ENCODE measurements around the gene ZSWIM3.
A peak's percentile ranks its signal among the peaks of the same experiment; 100 is the strongest.

The ZSWIM3 gene

GRCh38 chr20:45833883-45834796 lies 23.3 kb upstream of the ZSWIM3 start:
- TF ChIP-seq ZNF8 (CRISPR knock-in tag; IDR thresholded peaks at IDR 0.05) (0 out of 2 replicates have a peak, but pooled peaks have one; percentile 3), ZFP3 (CRISPR knock-in tag; IDR thresholded peaks at IDR 0.05) (0 out of 2 replicates have a peak, but pooled peaks have one; percentile 33), ZNF70 (CRISPR knock-in tag; IDR thresholded peaks at IDR 0.05) (0 out of 2 replicates have a peak, but pooled peaks have one; percentile 5), CSDC2 (CRISPR knock-in tag; IDR thresholded peaks at IDR 0.05) (no peak)

DNA sequence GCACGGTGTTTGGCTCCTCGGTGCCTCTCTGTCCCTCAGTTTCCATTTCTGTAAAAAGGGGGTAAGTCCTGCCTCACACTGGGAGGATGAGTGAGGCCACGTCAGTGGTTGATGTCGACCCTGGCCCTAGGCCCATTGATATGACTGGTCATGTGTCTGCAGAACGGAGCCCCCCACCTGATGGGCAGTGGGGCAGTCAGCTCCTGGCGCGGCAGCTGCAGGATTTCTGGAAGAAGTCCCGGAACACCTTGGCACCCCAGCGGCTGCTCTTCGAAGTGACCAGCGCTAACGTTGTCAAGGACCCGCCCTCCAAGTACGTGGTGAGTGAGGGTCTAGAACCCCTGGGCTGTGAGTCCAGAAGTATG lies 22.6 kb upstream of the ZSWIM3 start:
- ATAC-seq = no peak
- TF ChIP-seq RARB (CRISPR knock-in tag; IDR thresholded peaks at IDR 0.05) (no peak), ISL1 (CRISPR knock-in tag; IDR thresholded peaks at IDR 0.05) (no peak), ZC3H10 (CRISPR knock-in tag; IDR thresholded peaks at IDR 0.05) (no peak), SNAI2 (CRISPR knock-in tag; IDR thresholded peaks at IDR 0.05) (no peak), ARNTL (CRISPR knock-in tag; IDR thresholded peaks at IDR 0.05; ENCODE audit: borderline replicate concordance, low read depth) (no peak), ZFP3 (CRISPR knock-in tag; IDR thresholded peaks at IDR 0.05) (no peak), ZNF70 (CRISPR knock-in tag; IDR thresholded peaks at IDR 0.05) (no peak), OSR1 (CRISPR knock-in tag; IDR thresholded peaks at IDR 0.05) (no peak), ZNF8 (CRISPR knock-in tag; IDR thresholded peaks at IDR 0.05) (no peak), GLIS3 (CRISPR knock-in tag; IDR thresholded peaks at IDR 0.05) (no peak), TOX (CRISPR knock-in tag; IDR thresholded peaks at IDR 0.05; ENCODE audit: borderline replicate concordance) (no peak), TCF4 (CRISPR knock-in tag; IDR thresholded peaks at IDR 0.05; ENCODE audit: borderline replicate concordance) (no peak)
- TF ChIP-seq, protein P1, sequence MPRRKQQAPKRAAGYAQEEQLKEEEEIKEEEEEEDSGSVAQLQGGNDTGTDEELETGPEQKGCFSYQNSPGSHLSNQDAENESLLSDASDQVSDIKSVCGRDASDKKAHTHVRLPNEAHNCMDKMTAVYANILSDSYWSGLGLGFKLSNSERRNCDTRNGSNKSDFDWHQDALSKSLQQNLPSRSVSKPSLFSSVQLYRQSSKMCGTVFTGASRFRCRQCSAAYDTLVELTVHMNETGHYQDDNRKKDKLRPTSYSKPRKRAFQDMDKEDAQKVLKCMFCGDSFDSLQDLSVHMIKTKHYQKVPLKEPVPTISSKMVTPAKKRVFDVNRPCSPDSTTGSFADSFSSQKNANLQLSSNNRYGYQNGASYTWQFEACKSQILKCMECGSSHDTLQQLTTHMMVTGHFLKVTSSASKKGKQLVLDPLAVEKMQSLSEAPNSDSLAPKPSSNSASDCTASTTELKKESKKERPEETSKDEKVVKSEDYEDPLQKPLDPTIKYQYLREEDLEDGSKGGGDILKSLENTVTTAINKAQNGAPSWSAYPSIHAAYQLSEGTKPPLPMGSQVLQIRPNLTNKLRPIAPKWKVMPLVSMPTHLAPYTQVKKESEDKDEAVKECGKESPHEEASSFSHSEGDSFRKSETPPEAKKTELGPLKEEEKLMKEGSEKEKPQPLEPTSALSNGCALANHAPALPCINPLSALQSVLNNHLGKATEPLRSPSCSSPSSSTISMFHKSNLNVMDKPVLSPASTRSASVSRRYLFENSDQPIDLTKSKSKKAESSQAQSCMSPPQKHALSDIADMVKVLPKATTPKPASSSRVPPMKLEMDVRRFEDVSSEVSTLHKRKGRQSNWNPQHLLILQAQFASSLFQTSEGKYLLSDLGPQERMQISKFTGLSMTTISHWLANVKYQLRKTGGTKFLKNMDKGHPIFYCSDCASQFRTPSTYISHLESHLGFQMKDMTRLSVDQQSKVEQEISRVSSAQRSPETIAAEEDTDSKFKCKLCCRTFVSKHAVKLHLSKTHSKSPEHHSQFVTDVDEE (CRISPR knock-in tag; IDR thresholded peaks at IDR 0.05) = no peak

More at GRCh38 chr20:45833883-45834796, 23.3 kb upstream of the ZSWIM3 start:
- ATAC-seq = peak; percentile 88

- TF ChIP-seq, protein P1 (CRISPR knock-in tag; IDR thresholded peaks at IDR 0.05) = no peak
- TF ChIP-seq ARNTL (CRISPR knock-in tag; IDR thresholded peaks at IDR 0.05; ENCODE audit: borderline replicate concordance, low read depth) = no peak
- TF ChIP-seq ESRRG (CRISPR knock-in tag; IDR thresholded peaks at IDR 0.05) = no peak
- TF ChIP-seq ZNF565 (CRISPR knock-in tag; conservative IDR thresholded peaks at IDR 0.05; ENCODE audit: low read depth) = no peak
- TF ChIP-seq RARB (CRISPR knock-in tag; IDR thresholded peaks at IDR 0.05) = no peak
- ATAC-seq = no peak
Measured at GRCh38 chr20:45835329-45835765, 22.1 kb upstream of the ZSWIM3 start.

- no peak for ATAC-seq
- no peak for TF ChIP-seq ZNF70 (CRISPR knock-in tag; IDR thresholded peaks at IDR 0.05)
- TF ChIP-seq CSDC2 (CRISPR knock-in tag; IDR thresholded peaks at IDR 0.05) = no peak
- TF ChIP-seq CSRNP3 (CRISPR knock-in tag; IDR thresholded peaks at IDR 0.05) = no peak
- no peak for TF ChIP-seq ZNF565 (CRISPR knock-in tag; conservative IDR thresholded peaks at IDR 0.05; ENCODE audit: low read depth)
- no peak for TF ChIP-seq TCF4 (CRISPR knock-in tag; IDR thresholded peaks at IDR 0.05; ENCODE audit: borderline replicate concordance)
- no peak for TF ChIP-seq ZFP30 (CRISPR knock-in tag; IDR thresholded peaks at IDR 0.05)
- no peak for TF ChIP-seq ZFP3 (CRISPR knock-in tag; IDR thresholded peaks at IDR 0.05)
- no peak for TF ChIP-seq ESRRG (CRISPR knock-in tag; IDR thresholded peaks at IDR 0.05)
- no peak for TF ChIP-seq BACH2 (CRISPR knock-in tag; IDR thresholded peaks at IDR 0.05; ENCODE audit: borderline replicate concordance)
- TF ChIP-seq POU6F1 (CRISPR knock-in tag; IDR thresholded peaks at IDR 0.05; ENCODE audit: borderline replicate concordance, low read depth) = no peak
- no peak for TF ChIP-seq ZC3H10 (CRISPR knock-in tag; IDR thresholded peaks at IDR 0.05)
- TF ChIP-seq, protein P1 (CRISPR knock-in tag; IDR thresholded peaks at IDR 0.05) = no peak
- no peak for TF ChIP-seq CREB5 (CRISPR knock-in tag; IDR thresholded peaks at IDR 0.05; ENCODE audit: low read depth)
Measured at GRCh38 chr20:45835825-45836224, 21.6 kb upstream of the ZSWIM3 start.
